Common myeloid progenitor, CD34-positive (primary cell): Measurements from ENCODE around the gene CA12.

Source experiments
- CTCF ChIA-PET: fragments of 350-600 bp; sonication (Branson Sonifier 250); formaldehyde crosslinking; loops from one replicate; lab custom pipeline; 2021; ENCODE audit warnings: antibody characterized with exemption; lab: Charles Lee
- POLR2A ChIA-PET: fragments of 350-600 bp; sonication (Branson Sonifier 250); formaldehyde crosslinking; loops from one replicate; lab custom pipeline; 2021; ENCODE audit warnings: antibody characterized with exemption; lab: Charles Lee
- DNase-seq, 3 donors: peaks; one replicate each; pipeline versions ENCODE4 v3.0.0 to v3.0.0-alpha.2; 2013
- H3K27ac ChIP-seq, 2 experiments: 1 replicate in 1 of 2; 2 replicates in 1 of 2; pipeline ENCODE4 v1.7.0; 2013; ENCODE audit warnings: inconsistent platforms in 2 of 2, low read length in 2 of 2, mild to moderate bottlenecking in 2 of 2, low read depth in 1 of 2, moderate library complexity in 1 of 2; ENCODE audit not compliant: severe bottlenecking in 2 of 2, insufficient read depth in 1 of 2, poor library complexity in 1 of 2
- H3K27me3 ChIP-seq, 5 experiments: replicated peaks in 2 of 5; 1 replicate in 3 of 5; 2 replicates in 2 of 5; pipeline versions ENCODE4 v1.6.1 to v1.7.0; 2013; ENCODE audit warnings: low read length in 4 of 5, mild to moderate bottlenecking in 2 of 5, moderate library complexity in 2 of 5, inconsistent platforms in 1 of 5; ENCODE audit not compliant: insufficient read depth in 5 of 5, control insufficient read depth in 4 of 5
- H3K36me3 ChIP-seq, 4 experiments: 1 replicate in 2 of 4; 2 replicates in 2 of 4; pipeline versions ENCODE4 v1.6.1 to v1.7.0; 2013; ENCODE audit warnings: low read length in 3 of 4, control low read depth in 1 of 4, mild to moderate bottlenecking in 1 of 4; ENCODE audit not compliant: control insufficient read depth in 4 of 4, insufficient read depth in 4 of 4
- H3K4me1 ChIP-seq, 4 experiments: 1 replicate in 3 of 4; 2 replicates in 1 of 4; pipeline versions ENCODE4 v1.6.1 to v1.7.1; 2013; ENCODE audit warnings: low read length in 3 of 4, mild to moderate bottlenecking in 3 of 4, control low read depth in 1 of 4, inconsistent platforms in 1 of 4, moderate library complexity in 1 of 4; ENCODE audit not compliant: control insufficient read depth in 4 of 4, insufficient read depth in 4 of 4; ENCODE audit errors: control extremely low read depth in 1 of 4
- H3K4me3 ChIP-seq, 7 experiments: 1 replicate in 4 of 7; 2 replicates in 3 of 7; pipeline versions ENCODE4 v1.5.1 to v1.7.0; 2013; ENCODE audit warnings: mild to moderate bottlenecking in 7 of 7, low read length in 6 of 7, moderate library complexity in 6 of 7, inconsistent platforms in 2 of 7, low read depth in 2 of 7, control low read depth in 1 of 7; ENCODE audit not compliant: insufficient read depth in 4 of 7, control insufficient read depth in 1 of 7; ENCODE audit errors: extremely low read depth in 1 of 7
- H3K9me3 ChIP-seq, 5 experiments: 1 replicate in 4 of 5; 2 replicates in 1 of 5; pipeline versions ENCODE4 v1.6.1 to v1.7.1; 2013; ENCODE audit warnings: low read length in 4 of 5, mild to moderate bottlenecking in 2 of 5, inconsistent platforms in 1 of 5, low read depth in 1 of 5, moderate library complexity in 1 of 5; ENCODE audit not compliant: control insufficient read depth in 4 of 5, insufficient read depth in 2 of 5; ENCODE audit errors: control extremely low read depth in 1 of 5
- WGBS: methylation state at CpG from one replicate; pipeline ENCODE4 v1.1.5; 2013; ENCODE audit not compliant: insufficient coverage; 5-methylcytosine and 5-hydroxymethylcytosine counted together

Gene CA12

GRCh38 chr15:63402498-63403253 is 21.0 kb upstream of the CA12 start:
- CTCF ChIA-PET: interaction anchor here (0.6 to 2.9 kb wide), 6 partner anchors 10 to 252 kb away, joined by 3 to 57 read pairs (median 4); no protein-coding TSS in a partner anchor
- Histone ChIP-seq H3K4me1 (peaks cover 0 to 20% (median 12%) of the 10 kb centered on the region in 4 experiments), H3K36me3 (no peaks in the 10 kb centered on the region), H3K27me3 (no peaks in the 10 kb centered on the region), H3K4me3 (no peak overlapping the region), H3K9me3 (no peaks in the 10 kb centered on the region), H3K27ac (no peak overlapping the region)
- DNase-seq: peak in 2 of 3 donors; percentile 54 to 61
- WGBS: 95% methylated on average over 4 of the region's 7 CpGs
- POLR2A ChIA-PET: no interaction called here

- Histone ChIP-seq H3K36me3 (no peaks in the 10 kb centered on the region), H3K4me1 (peaks cover 0 to 20% (median 12%) of the 10 kb centered on the region in 4 experiments), H3K4me3 (no peak overlapping the region), H3K27ac (no peak overlapping the region), H3K9me3 (no peaks in the 10 kb centered on the region), H3K27me3 (no peaks in the 10 kb centered on the region)
- DNase-seq: no peak
- POLR2A ChIA-PET: no interaction called here
- WGBS: 100% methylated on average over 2 of the region's 5 CpGs
- CTCF ChIA-PET: interaction anchor here (0.6 to 2.9 kb wide), 11 partner anchors 10 to 357 kb away, joined by 3 to 57 read pairs (median 3); no protein-coding TSS in a partner anchor
Measured at GRCh38 chr15:63401714-63402497, 20.3 kb upstream of the CA12 start.

- POLR2A ChIA-PET: no interaction called here
- Histone ChIP-seq H3K4me1 (peaks cover 0 to 20% (median 6%) of the 10 kb centered on the region in 4 experiments), H3K27ac (no peak overlapping the region), H3K27me3 (no peaks in the 10 kb centered on the region), H3K4me3 (no peak overlapping the region), H3K9me3 (no peaks in the 10 kb centered on the region), H3K36me3 (no peaks in the 10 kb centered on the region)
- no peak for DNase-seq
- WGBS: no CpG with 5 or more reads among the region's 2 CpGs
- CTCF ChIA-PET: interaction anchor here (0.8 to 2.9 kb wide), 7 partner anchors 9 to 356 kb away, joined by 3 to 57 read pairs (median 3); no protein-coding TSS in a partner anchor
Measured at GRCh38 chr15:63401078-63401477, 19.4 kb upstream of the CA12 start.

GRCh38 chr15:63398456-63398855 is 16.8 kb upstream of the CA12 start:
- no CpG with 5 or more reads among the region's 2 CpGs for WGBS
- Histone ChIP-seq H3K27ac (no peak overlapping the region), H3K4me1 (peaks cover 0 to 7% (median 0%) of the 10 kb centered on the region in 4 experiments), H3K4me3 (no peak overlapping the region), H3K27me3 (no peaks in the 10 kb centered on the region), H3K36me3 (no peaks in the 10 kb centered on the region), H3K9me3 (peaks cover 0 to 3% (median 0%) of the 10 kb centered on the region in 5 experiments)
- no peak for DNase-seq
- ChIA-PET POLR2A (no interaction called here), CTCF (no interaction called here)

- no peak for DNase-seq
- Histone ChIP-seq H3K27ac (peak overlapping the region in 1 of 2 experiments; percentile 56), H3K36me3 (no peaks in the 10 kb centered on the region), H3K27me3 (no peaks in the 10 kb centered on the region), H3K4me3 (no peak overlapping the region), H3K4me1 (peaks cover 3 to 14% (median 5%) of the 10 kb centered on the region in 4 experiments), H3K9me3 (peaks cover 0 to 3% (median 0%) of the 10 kb centered on the region in 5 experiments)
- CTCF ChIA-PET: interaction anchor here (1.3 kb wide), 2 partner anchors 8 to 104 kb away, joined by 3 to 4 read pairs; no protein-coding TSS in a partner anchor
- WGBS: 83% methylated on average over 6 of the region's 8 CpGs
- POLR2A ChIA-PET: no interaction called here
Measured at GRCh38 chr15:63396152-63396928, 14.7 kb upstream of the CA12 start.

GRCh38 chr15:63395730-63396151 is 14.1 kb upstream of the CA12 start:
- peak in 2 of 3 donors; percentile 58 to 73 for DNase-seq
- H3K36me3 ChIP-seq: no peaks in the 10 kb centered on the region
- no peaks in the 10 kb centered on the region for H3K27me3 ChIP-seq
- H3K4me1 ChIP-seq: peaks cover 3 to 14% (median 5%) of the 10 kb centered on the region in 4 experiments
- WGBS: 50% methylated on average over 2 of the region's 4 CpGs
- CTCF ChIA-PET: interaction anchor here (0.5 to 1.3 kb wide), 3 partner anchors 9 to 104 kb away, joined by 3 to 4 read pairs (median 4); no protein-coding TSS in a partner anchor
- no peak overlapping the region for H3K4me3 ChIP-seq
- peaks cover 0 to 3% (median 0%) of the 10 kb centered on the region in 5 experiments for H3K9me3 ChIP-seq
- H3K27ac ChIP-seq: peak overlapping the region in 1 of 2 experiments; percentile 56
- POLR2A ChIA-PET: no interaction called here
